Fibroblast of the aortic adventitia (primary cell): ENCODE data around the gene GALNS. TPM values are rescaled to one million over a fixed set of nuclear protein-coding genes. Genes with fewer than 3 reads are reported as not detected.

Experiments
- DNase-seq: peaks from one replicate; pipeline ENCODE4 v3.0.0-alpha.2; 2010; ENCODE audit warnings: low read depth
- H3K4me3 ChIP-seq: 2 replicates; pipeline ENCODE4 v1.5.1; 2011; ENCODE audit warnings: low read depth, mild to moderate bottlenecking, control low read depth, low read length, moderate library complexity
- total RNA-seq: library from RNA; depleted of rRNA; stranded (reverse); fragments of >200 nt; gene quantifications from 2 replicates; pipeline ENCODE4 v1.2.3, GENCODE V29; 2012; ENCODE audit warnings: low replicate concordance
- TF ChIP-seq, protein P1 (sequence below): IDR thresholded peaks from 2 replicates; pipeline ENCODE4 v1.5.1; 2011; ENCODE audit warnings: mild to moderate bottlenecking, low read length, control low read depth, inconsistent platforms; ENCODE audit not compliant: insufficient read depth

GALNS gene
- total RNA-seq, 1 donor = 22.5 TPM

DNA sequence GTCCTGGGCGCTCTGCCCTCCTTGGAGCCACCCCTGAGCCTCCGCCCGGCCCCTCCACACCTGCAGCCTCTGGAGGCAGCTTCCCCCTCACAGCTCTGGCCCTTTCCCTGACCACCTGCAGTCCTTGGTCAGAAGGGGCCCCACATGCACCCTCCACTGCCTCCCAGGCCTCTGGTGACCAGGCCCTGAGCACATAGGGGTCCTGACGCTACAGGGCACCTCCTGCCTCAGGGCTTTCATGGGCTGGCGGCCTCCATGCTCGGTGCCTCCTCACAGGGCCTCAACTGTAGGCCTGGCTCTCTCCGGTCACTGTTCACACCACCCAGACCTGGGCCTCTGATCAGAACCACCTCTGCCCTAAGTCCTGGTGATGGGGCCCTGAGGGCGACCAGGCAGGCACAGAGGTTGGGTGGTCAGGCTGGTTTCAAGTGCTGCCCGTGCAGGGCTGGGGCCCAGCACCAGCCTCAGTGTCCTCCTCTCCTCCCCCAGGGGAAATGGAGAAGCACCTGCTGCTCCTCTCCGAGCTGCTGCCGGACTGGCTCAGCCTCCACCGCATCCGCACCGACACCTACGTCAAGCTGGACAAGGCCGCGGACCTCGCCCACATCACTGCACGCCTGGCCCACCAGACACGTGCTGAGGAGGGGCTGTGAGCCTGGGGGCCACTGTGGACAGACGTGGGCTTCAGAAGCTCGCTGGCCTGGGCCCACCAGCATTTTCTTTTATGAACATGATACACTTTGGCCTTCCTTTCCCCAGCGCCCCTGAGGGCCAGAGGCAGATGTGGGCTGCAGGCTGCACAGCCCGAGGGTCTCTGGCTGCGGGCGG is 48.9 kb downstream of the GALNS start:
- H3K4me3 ChIP-seq = no peak overlapping the region
- no peak for DNase-seq
- TF ChIP-seq, protein P1, sequence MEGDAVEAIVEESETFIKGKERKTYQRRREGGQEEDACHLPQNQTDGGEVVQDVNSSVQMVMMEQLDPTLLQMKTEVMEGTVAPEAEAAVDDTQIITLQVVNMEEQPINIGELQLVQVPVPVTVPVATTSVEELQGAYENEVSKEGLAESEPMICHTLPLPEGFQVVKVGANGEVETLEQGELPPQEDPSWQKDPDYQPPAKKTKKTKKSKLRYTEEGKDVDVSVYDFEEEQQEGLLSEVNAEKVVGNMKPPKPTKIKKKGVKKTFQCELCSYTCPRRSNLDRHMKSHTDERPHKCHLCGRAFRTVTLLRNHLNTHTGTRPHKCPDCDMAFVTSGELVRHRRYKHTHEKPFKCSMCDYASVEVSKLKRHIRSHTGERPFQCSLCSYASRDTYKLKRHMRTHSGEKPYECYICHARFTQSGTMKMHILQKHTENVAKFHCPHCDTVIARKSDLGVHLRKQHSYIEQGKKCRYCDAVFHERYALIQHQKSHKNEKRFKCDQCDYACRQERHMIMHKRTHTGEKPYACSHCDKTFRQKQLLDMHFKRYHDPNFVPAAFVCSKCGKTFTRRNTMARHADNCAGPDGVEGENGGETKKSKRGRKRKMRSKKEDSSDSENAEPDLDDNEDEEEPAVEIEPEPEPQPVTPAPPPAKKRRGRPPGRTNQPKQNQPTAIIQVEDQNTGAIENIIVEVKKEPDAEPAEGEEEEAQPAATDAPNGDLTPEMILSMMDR = no peak

DNA sequence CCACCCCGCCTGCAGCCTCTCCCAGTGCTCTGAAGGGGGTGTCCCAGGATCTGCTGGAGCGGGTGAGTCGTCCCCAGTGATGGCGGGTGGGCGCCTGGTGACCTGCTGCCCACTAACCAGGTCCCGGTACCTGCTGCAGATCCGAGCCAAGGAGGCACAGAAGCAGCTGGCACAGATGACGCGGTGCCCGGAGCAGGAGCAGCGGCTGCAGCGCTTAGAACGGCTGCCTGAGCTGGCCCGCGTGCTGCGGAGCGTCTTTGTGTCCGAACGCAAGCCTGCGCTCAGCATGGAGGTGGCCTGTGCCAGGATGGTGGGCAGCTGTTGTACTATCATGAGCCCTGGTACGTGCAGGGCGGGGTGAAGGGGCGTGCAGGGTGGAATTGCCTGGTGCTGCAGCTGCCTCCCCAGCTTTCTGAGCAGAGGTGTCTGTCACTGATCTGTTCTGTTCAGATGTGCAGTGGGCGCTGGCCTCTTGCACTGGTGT is 49.6 kb downstream of the GALNS start:
- H3K4me3 ChIP-seq = no peak overlapping the region
- no peak for DNase-seq
- TF ChIP-seq, protein P1 = no peak

DNA sequence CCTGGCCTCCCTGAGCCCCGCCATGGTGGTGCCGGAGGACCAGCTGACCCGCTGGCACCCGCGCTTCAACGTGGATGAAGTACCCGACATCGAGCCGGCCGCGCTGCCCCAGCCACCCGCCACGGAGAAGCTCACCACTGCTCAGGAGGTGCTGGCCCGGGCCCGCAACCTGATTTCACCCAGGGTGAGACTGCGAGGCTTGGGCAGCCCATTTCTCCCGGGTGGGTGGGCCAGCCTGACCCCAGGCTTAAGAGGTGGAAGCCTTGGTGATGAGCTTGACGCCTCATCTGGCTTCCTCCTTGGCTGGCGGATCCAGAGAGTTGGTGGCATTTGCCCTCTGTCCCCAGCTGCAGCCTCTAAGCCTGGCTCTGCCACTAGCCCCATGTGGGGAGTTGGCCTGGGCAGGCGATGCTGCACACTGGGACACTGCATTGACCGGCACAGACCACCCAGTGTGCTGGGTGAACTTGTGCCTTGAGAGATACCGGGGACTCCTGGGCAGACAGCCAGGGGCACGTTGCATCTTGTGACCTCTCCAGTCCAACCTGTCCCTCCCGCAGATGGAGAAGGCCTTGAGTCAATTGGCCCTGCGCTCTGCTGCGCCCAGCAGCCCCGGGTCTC is 50.1 kb downstream of the GALNS start:
- no peak overlapping the region for H3K4me3 ChIP-seq
- TF ChIP-seq, protein P1 = no peak

DNA sequence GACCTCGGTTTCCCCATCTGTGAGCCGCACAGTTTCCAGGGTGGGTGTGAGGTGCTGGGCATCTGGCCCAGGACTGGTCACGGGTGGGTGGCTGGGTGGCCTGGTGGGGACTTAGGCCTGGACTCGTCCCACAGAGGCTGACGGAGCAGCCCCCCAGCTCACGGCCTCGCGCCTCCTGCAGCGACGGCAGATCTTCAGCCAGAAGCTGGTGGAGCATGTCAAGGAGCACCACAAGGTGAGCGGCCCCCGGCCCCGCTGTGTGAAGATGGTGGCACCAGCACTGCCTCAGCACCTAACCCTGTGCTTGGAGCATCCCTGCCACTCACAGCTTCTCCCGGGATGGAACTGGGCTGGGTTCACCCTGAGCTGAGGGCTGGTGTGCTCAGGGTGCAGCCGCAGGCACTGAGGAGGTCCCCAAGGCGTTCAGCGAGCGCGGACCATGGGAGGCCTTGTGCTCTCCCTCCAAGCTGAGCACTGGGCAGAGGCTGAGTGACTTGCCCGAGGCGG is 50.8 kb downstream of the GALNS start:
- TF ChIP-seq, protein P1 = no peak
- H3K4me3 ChIP-seq = no peak overlapping the region
- DNase-seq = no peak

More for the DNA sequence above, 50.1 kb downstream of the GALNS start:
- no peak for DNase-seq

DNA sequence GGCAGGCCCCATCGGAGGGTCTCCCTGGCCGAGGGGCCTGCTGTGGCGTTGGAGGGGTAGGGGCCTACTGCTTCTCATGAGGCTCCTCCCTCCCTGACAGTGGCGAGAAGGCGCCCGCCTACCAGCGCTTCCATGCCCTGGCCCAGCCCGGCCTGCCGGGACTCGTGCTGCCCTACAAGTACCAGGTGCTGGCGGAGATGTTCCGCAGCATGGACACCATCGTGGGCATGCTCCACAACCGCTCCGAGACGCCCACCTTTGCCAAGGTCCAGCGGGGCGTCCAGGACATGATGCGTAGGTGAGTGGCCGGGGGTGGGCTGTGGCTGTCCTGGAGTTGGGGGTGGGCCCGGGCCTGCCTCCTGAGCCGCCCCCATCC is 51.4 kb downstream of the GALNS start:
- DNase-seq = no peak
- TF ChIP-seq, protein P1 = no peak
- H3K4me3 ChIP-seq = no peak overlapping the region

DNA sequence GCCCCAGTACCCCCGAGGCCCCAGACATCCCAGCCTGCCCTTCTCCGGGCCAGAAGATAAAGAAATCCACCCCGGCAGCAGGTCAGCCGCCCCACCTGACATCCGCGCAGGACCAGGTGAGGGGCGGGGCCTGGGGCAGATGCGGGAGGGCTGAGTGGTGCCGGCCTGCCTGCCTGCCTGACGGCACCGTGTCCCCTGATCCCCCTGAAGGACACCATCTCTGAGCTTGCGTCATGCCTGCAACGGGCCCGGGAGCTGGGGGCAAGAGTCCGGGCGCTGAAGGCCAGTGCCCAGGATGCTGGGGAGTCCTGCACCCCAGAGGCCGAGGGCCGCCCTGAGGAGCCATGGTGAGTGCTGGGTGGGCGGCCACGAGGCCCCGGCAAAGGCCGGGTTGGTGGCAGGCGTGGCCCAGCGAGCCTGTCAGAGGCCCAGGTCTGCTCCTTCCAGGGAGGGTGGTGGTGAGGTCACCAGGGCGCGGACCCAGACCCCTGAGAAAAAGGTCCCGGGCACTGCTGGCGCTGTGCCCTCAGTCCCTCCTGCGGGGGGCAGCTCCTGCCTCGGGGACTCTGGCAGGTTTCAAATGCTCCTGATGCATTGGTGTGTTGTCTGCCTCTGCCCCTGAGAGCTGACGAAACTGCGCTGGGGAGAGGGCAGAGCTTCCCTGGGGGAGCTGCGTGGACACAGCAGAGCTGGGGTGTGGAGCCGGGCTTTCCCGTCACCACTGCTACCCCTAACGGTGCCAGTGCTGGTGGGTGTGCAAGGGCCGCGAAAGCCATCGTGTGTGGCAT is 52.0 kb downstream of the GALNS start:
- TF ChIP-seq, protein P1 = no peak
- DNase-seq = no peak
- peak overlapping the region; percentile 61 for H3K4me3 ChIP-seq
